ENCODE data around the gene ACTR1A.

ACTR1A gene

GRCh38 chr10:102473445-102474331 lies 28.8 kb downstream of the ACTR1A start:
- no peak overlapping the region for H2AFZ ChIP-seq (ENCODE audit: low read length)
- H3F3A ChIP-seq (ENCODE audit: insufficient read depth, low read length), result no peaks in the 10 kb centered on the region
- H3K4me1 ChIP-seq (ENCODE audit: low read length), result no peaks in the 10 kb centered on the region
- H3K36me3 ChIP-seq (replicated peaks; ENCODE audit: insufficient read depth, low read length), result no peaks in the 10 kb centered on the region
- no peak overlapping the region for H3K4me2 ChIP-seq (ENCODE audit: low read depth, low read length)
- TF ChIP-seq EZH2phosphoT487 (IDR thresholded peaks at IDR 0.05; ENCODE audit: low read length) (no peak), EZH2 (optimal IDR thresholded peaks at IDR 0.05; ENCODE audit: low read depth, low read length) (no peak), CTCF (IDR thresholded peaks at IDR 0.05; ENCODE audit: low read length) (no peak)
- no peaks in the 10 kb centered on the region for H3K9me3 ChIP-seq (replicated peaks; ENCODE audit: insufficient read depth, low read length)
- no peak overlapping the region for H3K4me3 ChIP-seq (ENCODE audit: low read length)
- H3K27me3 ChIP-seq (replicated peaks; ENCODE audit: insufficient read depth, low read length), result no peaks in the 10 kb centered on the region
- no peaks in the 10 kb centered on the region for H3K9me2 ChIP-seq (replicated peaks; ENCODE audit: insufficient read depth, low read length)
- DNase-seq, result no peak
- H3K9ac ChIP-seq (ENCODE audit: low read length), result no peak overlapping the region
- no peaks in the 10 kb centered on the region for H4K20me1 ChIP-seq (ENCODE audit: insufficient read depth, low read length)
- no peaks in the 10 kb centered on the region for H3K79me2 ChIP-seq (ENCODE audit: low read length)
- no peak overlapping the region for H3K27ac ChIP-seq (ENCODE audit: low read length)

- Histone ChIP-seq H3K9me2 (replicated peaks; ENCODE audit: insufficient read depth, low read length) (no peaks in the 10 kb centered on the region), H3K36me3 (replicated peaks; ENCODE audit: insufficient read depth, low read length) (no peaks in the 10 kb centered on the region), H2AFZ (ENCODE audit: low read length) (no peak overlapping the region), H3K4me3 (ENCODE audit: low read length) (no peak overlapping the region), H3K79me2 (ENCODE audit: low read length) (no peaks in the 10 kb centered on the region), H3K27me3 (replicated peaks; ENCODE audit: insufficient read depth, low read length) (no peaks in the 10 kb centered on the region), H3K4me1 (ENCODE audit: low read length) (no peaks in the 10 kb centered on the region), H3F3A (ENCODE audit: insufficient read depth, low read length) (no peaks in the 10 kb centered on the region), H4K20me1 (ENCODE audit: insufficient read depth, low read length) (no peaks in the 10 kb centered on the region), H3K27ac (ENCODE audit: low read length) (no peak overlapping the region), H3K9ac (ENCODE audit: low read length) (no peak overlapping the region), H3K9me3 (replicated peaks; ENCODE audit: insufficient read depth, low read length) (no peaks in the 10 kb centered on the region), H3K4me2 (ENCODE audit: low read depth, low read length) (no peak overlapping the region)
- no peak for DNase-seq
- TF ChIP-seq EZH2 (optimal IDR thresholded peaks at IDR 0.05; ENCODE audit: low read depth, low read length), result no peak
- no peak for TF ChIP-seq EZH2phosphoT487 (IDR thresholded peaks at IDR 0.05; ENCODE audit: low read length)
- TF ChIP-seq CTCF (IDR thresholded peaks at IDR 0.05; ENCODE audit: low read length), result no peak
Observed at GRCh38 chr10:102470579-102471546, 31.6 kb downstream of the ACTR1A start.

GRCh38 chr10:102468683-102469082 lies 33.8 kb downstream of the ACTR1A start:
- Histone ChIP-seq H3K9ac (ENCODE audit: low read length) (no peak overlapping the region), H3K4me3 (ENCODE audit: low read length) (no peak overlapping the region), H3K79me2 (ENCODE audit: low read length) (no peaks in the 10 kb centered on the region), H3K27ac (ENCODE audit: low read length) (no peak overlapping the region), H3K36me3 (replicated peaks; ENCODE audit: insufficient read depth, low read length) (no peaks in the 10 kb centered on the region), H3K4me2 (ENCODE audit: low read depth, low read length) (no peak overlapping the region), H3K9me2 (replicated peaks; ENCODE audit: insufficient read depth, low read length) (no peaks in the 10 kb centered on the region), H3K9me3 (replicated peaks; ENCODE audit: insufficient read depth, low read length) (no peaks in the 10 kb centered on the region), H3K4me1 (ENCODE audit: low read length) (no peaks in the 10 kb centered on the region), H2AFZ (ENCODE audit: low read length) (no peak overlapping the region), H3F3A (ENCODE audit: insufficient read depth, low read length) (no peaks in the 10 kb centered on the region), H4K20me1 (ENCODE audit: insufficient read depth, low read length) (no peaks in the 10 kb centered on the region), H3K27me3 (replicated peaks; ENCODE audit: insufficient read depth, low read length) (no peaks in the 10 kb centered on the region)
- TF ChIP-seq EZH2phosphoT487 (IDR thresholded peaks at IDR 0.05; ENCODE audit: low read length) (no peak), EZH2 (optimal IDR thresholded peaks at IDR 0.05; ENCODE audit: low read depth, low read length) (no peak), CTCF (IDR thresholded peaks at IDR 0.05; ENCODE audit: low read length) (no peak)
- DNase-seq, result no peak

Measured in MM.1S (cell line).